IMR-90 (cell line): ENCODE data around the gene AOPEP. TPM values are rescaled to one million over a fixed set of nuclear protein-coding genes. Genes with fewer than 3 reads are reported as not detected.
A peak's percentile ranks its signal among the peaks of the same experiment; 100 is the strongest.

ENCODE experiments used
- ATAC-seq: fragments of 200-7000 bp; cut with Tn5 transposase; 2 replicates; pipeline ENCODE4 v1.9.1; 2020; ENCODE audit warnings: low read depth, mild to moderate bottlenecking, moderate library complexity
- BruUV-seq: library from RNA; stranded (reverse); fragments of 400-500 nt; replicated peaks from 2 replicates; lab custom pipeline; 2021; lab: Mats Ljungman, UMichigan
- CTCF ChIA-PET: fragments of 300-600 bp; formaldehyde crosslinking; extraction: SDS; loops from one replicate; lab custom pipeline; 2021; ENCODE audit warnings: antibody characterized with exemption; lab: Yijun Ruan, JAX
- POLR2A ChIA-PET: fragments of 300-600 bp; sonication (Branson Sonifier 250); formaldehyde crosslinking; loops from one replicate; lab custom pipeline; 2022; ENCODE audit warnings: antibody characterized with exemption; ENCODE audit not compliant: unreplicated experiment; lab: Charles Lee
- DNase-seq: peaks from one replicate; pipeline ENCODE4 v3.0.0; 2013
- H2AFZ ChIP-seq: replicated peaks from 2 replicates; pipeline ENCODE3; 2013; ENCODE audit warnings: low read length, mild to moderate bottlenecking; ENCODE audit not compliant: poor library complexity
- H2AK5ac ChIP-seq: 2 replicates; pipeline ENCODE4 v1.6.1; 2013; ENCODE audit warnings: low read depth, low read length, inconsistent platforms
- H2AK9ac ChIP-seq: replicated peaks from 2 replicates; pipeline ENCODE3; 2013; ENCODE audit warnings: mild to moderate bottlenecking, low read depth, low read length, moderate library complexity; ENCODE audit not compliant: poor library complexity
- H2BK120ac ChIP-seq: 2 replicates; pipeline ENCODE4 v1.6.1; 2013; ENCODE audit warnings: low read depth, low read length, inconsistent platforms
- H2BK15ac ChIP-seq: 3 replicates; pipeline ENCODE4 v1.6.1; 2013; ENCODE audit warnings: low read depth, low read length, inconsistent platforms
- H2BK20ac ChIP-seq: 2 replicates; pipeline ENCODE4 v1.6.1; 2013; ENCODE audit warnings: low read depth, mild to moderate bottlenecking, inconsistent platforms, low read length, moderate library complexity
- H2BK5ac ChIP-seq: 2 replicates; pipeline ENCODE4 v1.6.1; 2013; ENCODE audit warnings: mild to moderate bottlenecking, low read depth, low read length, inconsistent platforms; ENCODE audit not compliant: poor library complexity, severe bottlenecking
- H3K14ac ChIP-seq: replicated peaks from 2 replicates; pipeline ENCODE4 v1.6.1; 2013; ENCODE audit warnings: low read depth, low read length, inconsistent platforms
- H3K18ac ChIP-seq: 2 replicates; pipeline ENCODE4 v1.6.1; 2013; ENCODE audit warnings: low read depth, low read length, control low read depth
- H3K23ac ChIP-seq: 2 replicates; pipeline ENCODE4 v1.6.1; 2013; ENCODE audit warnings: low read depth, low read length, inconsistent platforms
- H3K27ac ChIP-seq: 2 replicates; pipeline ENCODE4 v1.5.1; 2013; ENCODE audit warnings: mild to moderate bottlenecking, control low read depth, low read length; ENCODE audit not compliant: insufficient read depth
- H3K27me3 ChIP-seq: 2 replicates; pipeline ENCODE4 v1.6.1; 2013; ENCODE audit warnings: low read length; ENCODE audit not compliant: control insufficient read depth, insufficient read depth
- H3K36me3 ChIP-seq: 2 replicates; pipeline ENCODE4 v1.6.1; 2013; ENCODE audit warnings: low read length, mixed read lengths; ENCODE audit not compliant: control insufficient read depth, insufficient read depth
- H3K4ac ChIP-seq: 2 replicates; pipeline ENCODE4 v1.6.1; 2013; ENCODE audit warnings: low read depth, low read length, inconsistent platforms
- H3K4me1 ChIP-seq: 2 replicates; pipeline ENCODE4 v1.6.1; 2013; ENCODE audit warnings: low read length, mixed read lengths; ENCODE audit not compliant: control insufficient read depth, insufficient read depth
- H3K4me2 ChIP-seq: 2 replicates; pipeline ENCODE4 v1.6.1; 2013; ENCODE audit warnings: low read depth, mild to moderate bottlenecking, control low read depth, low read length, moderate library complexity
- H3K4me3 ChIP-seq: 2 replicates; pipeline ENCODE4 v1.5.1; 2013; ENCODE audit warnings: low read depth, mild to moderate bottlenecking, control low read depth, low read length, moderate library complexity; ENCODE audit not compliant: insufficient read depth
- H3K56ac ChIP-seq: 2 replicates; pipeline ENCODE4 v1.6.1; 2013; ENCODE audit warnings: low read length, inconsistent platforms; ENCODE audit not compliant: insufficient read depth; ENCODE audit errors: extremely low read depth
- H3K79me1 ChIP-seq, 2 experiments: 2 replicates each; pipeline ENCODE4 v1.6.1; 2013; ENCODE audit warnings: low read length in 2 of 2, inconsistent platforms in 1 of 2, low read depth in 1 of 2
- H3K9ac ChIP-seq: 2 replicates; pipeline ENCODE4 v1.6.1; 2013; ENCODE audit warnings: low read depth, low read length, control low read depth
- H3K9me1 ChIP-seq: 2 replicates; pipeline ENCODE4 v1.6.1; 2013; ENCODE audit warnings: low read length, inconsistent platforms; ENCODE audit not compliant: insufficient read depth
- H3K9me3 ChIP-seq: 2 replicates; pipeline ENCODE4 v1.6.1; 2013; ENCODE audit warnings: low read length; ENCODE audit not compliant: control insufficient read depth, insufficient read depth
- H4K20me1 ChIP-seq: 2 replicates; pipeline ENCODE4 v1.6.1; 2013; ENCODE audit warnings: low read length, inconsistent platforms; ENCODE audit not compliant: insufficient read depth
- H4K5ac ChIP-seq: 2 replicates; pipeline ENCODE4 v1.6.1; 2013; ENCODE audit warnings: mild to moderate bottlenecking, low read depth, low read length, control low read depth
- H4K8ac ChIP-seq, 2 experiments: 2 replicates each; pipeline ENCODE4 v1.6.1; 2013; ENCODE audit warnings: low read depth in 2 of 2, low read length in 2 of 2, control low read depth in 1 of 2, inconsistent platforms in 1 of 2
- H4K91ac ChIP-seq: 2 replicates; pipeline ENCODE4 v1.6.1; 2013; ENCODE audit warnings: low read depth, low read length, inconsistent platforms; ENCODE audit not compliant: insufficient read depth
- CHD1 ChIP-seq: IDR thresholded peaks from 2 replicates; pipeline ENCODE4 v1.6.1; 2012; ENCODE audit warnings: low read depth, low read length, improper control_type of control experiment
- FOS ChIP-seq: fragments of 150-350 bp; IDR thresholded peaks from 2 replicates; pipeline ENCODE4 v1.6.1; 2016; ENCODE audit warnings: low read depth, low read length
- MAFK ChIP-seq: IDR thresholded peaks from 2 replicates; pipeline ENCODE4 v1.6.1; 2012; ENCODE audit warnings: low read depth, low read length, improper control_type of control experiment
- MAZ ChIP-seq: IDR thresholded peaks from 2 replicates; pipeline ENCODE4 v1.6.1; 2012; ENCODE audit warnings: low read depth, mild to moderate bottlenecking, low read length, improper control_type of control experiment, moderate library complexity, borderline replicate concordance
- MXI1 ChIP-seq: IDR thresholded peaks from 2 replicates; pipeline ENCODE4 v1.6.1; 2012; ENCODE audit warnings: low read depth, mild to moderate bottlenecking, low read length, moderate library complexity, borderline replicate concordance
- POLR2A ChIP-seq: IDR thresholded peaks from 2 replicates; pipeline ENCODE4 v1.6.1; 2012; ENCODE audit warnings: mild to moderate bottlenecking, low read depth, low read length
- RAD21 ChIP-seq: IDR thresholded peaks from 2 replicates; pipeline ENCODE4 v1.6.1; 2012; ENCODE audit warnings: low read length, improper control_type of control experiment
- RCOR1 ChIP-seq: IDR thresholded peaks from 2 replicates; pipeline ENCODE4 v1.6.1; 2012; ENCODE audit warnings: mild to moderate bottlenecking, low read length, improper control_type of control experiment; ENCODE audit not compliant: insufficient replicate concordance
- WGBS, 2 experiments: methylation state at CpG; one replicate each; pipeline versions ENCODE4 v1.1.5 to v1.1.7; 2013; ENCODE audit warnings: missing lambda C conversion rate in 2 of 2; ENCODE audit not compliant: insufficient read length in 1 of 2; ENCODE audit errors: extremely low coverage in 2 of 2; 5-methylcytosine and 5-hydroxymethylcytosine counted together
- dilution Hi-C: fragments of 300-500 bp; cut with HindIII; formaldehyde crosslinking; loops from one replicate; pipeline ENCODE4 v1.14.3; 2018; ENCODE audit warnings: low sequenced_read_pairs; ENCODE audit not compliant: unreplicated experiment
- in situ Hi-C: fragments of 300-500 bp; cut with MboI; formaldehyde crosslinking; loops from 3 replicates; pipeline ENCODE4 v1.14.3; 2019; ENCODE audit warnings: low sequenced_read_pairs, inconsistent platforms, mixed read lengths
- intact Hi-C: fragments of 100-400 bp; cut with micrococcal nuclease; formaldehyde crosslinking; loops from 2 replicates; pipeline ENCODE4 v1.10.0; 2022
- polyA plus RNA-seq, 3 experiments: library from polyadenylated mRNA; depleted of rRNA; stranded (reverse); fragments of >200 nt; gene quantifications; 2 replicates each; pipeline ENCODE4 v1.2.3, GENCODE V29; 2012; ENCODE audit warnings: low replicate concordance in 1 of 3
- total RNA-seq: library from RNA; depleted of rRNA; stranded (reverse); fragments of >200 nt; gene quantifications from 2 replicates; pipeline ENCODE4 v1.2.3, GENCODE V29; 2012
- TF ChIP-seq, protein P1 (sequence below): fragments of 150-350 bp; IDR thresholded peaks from 2 replicates; pipeline ENCODE4 v1.6.1; 2016; ENCODE audit warnings: low read depth, mild to moderate bottlenecking, low read length, moderate library complexity, borderline replicate concordance

Gene AOPEP
- total and polyA plus RNA-seq, 2 of the 4 experiments (the other 2 are of a cell fraction): 34.9 to 38.7 TPM

DNA sequence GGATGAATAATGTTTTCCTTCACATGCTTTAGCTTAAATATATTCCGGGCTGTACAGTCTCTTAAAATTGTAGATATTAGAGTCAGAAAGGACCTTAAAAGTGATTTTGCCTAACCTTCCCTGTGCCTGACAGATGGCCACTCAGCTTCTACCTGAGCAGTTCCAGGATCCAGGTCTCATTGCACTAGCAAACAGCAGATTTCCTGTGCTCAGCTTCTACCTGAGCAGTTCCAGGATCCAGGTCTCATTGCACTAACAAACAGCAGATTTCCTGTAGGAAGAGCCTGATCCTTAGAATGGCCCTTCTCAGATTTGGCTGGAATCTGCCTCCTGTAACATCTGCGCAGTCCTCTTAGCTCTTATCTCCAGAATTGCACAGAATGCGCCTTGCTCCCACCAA is 219.8 kb downstream of the AOPEP start:
- H2BK120ac ChIP-seq: peak overlapping the region; percentile 44
- no peaks in the 10 kb centered on the region for H3K36me3 ChIP-seq
- no peak overlapping the region for H3K56ac ChIP-seq
- in situ Hi-C loops: no loop called here
- DNase-seq (no peak), ATAC-seq (no peak)
- no peak for TF ChIP-seq RAD21
- no peak for TF ChIP-seq FOS
- no peak for TF ChIP-seq MAZ
- TF ChIP-seq POLR2A: no peak
- TF ChIP-seq CHD1: no peak
- TF ChIP-seq MXI1: no peak
- no peak for TF ChIP-seq MAFK
- TF ChIP-seq, protein P1, sequence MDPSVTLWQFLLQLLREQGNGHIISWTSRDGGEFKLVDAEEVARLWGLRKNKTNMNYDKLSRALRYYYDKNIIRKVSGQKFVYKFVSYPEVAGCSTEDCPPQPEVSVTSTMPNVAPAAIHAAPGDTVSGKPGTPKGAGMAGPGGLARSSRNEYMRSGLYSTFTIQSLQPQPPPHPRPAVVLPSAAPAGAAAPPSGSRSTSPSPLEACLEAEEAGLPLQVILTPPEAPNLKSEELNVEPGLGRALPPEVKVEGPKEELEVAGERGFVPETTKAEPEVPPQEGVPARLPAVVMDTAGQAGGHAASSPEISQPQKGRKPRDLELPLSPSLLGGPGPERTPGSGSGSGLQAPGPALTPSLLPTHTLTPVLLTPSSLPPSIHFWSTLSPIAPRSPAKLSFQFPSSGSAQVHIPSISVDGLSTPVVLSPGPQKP: no peak
- no peak for TF ChIP-seq RCOR1
- H2BK5ac ChIP-seq: peak overlapping the region; percentile 75
- peak overlapping the region; percentile 9; the same call in 1 of the 2 replicates for H3K27ac ChIP-seq
- dilution Hi-C loops: no loop called here
- H3K9me1 ChIP-seq: peaks cover 23% of the 10 kb centered on the region
- H3K4me3 ChIP-seq: no peak overlapping the region
- peak overlapping the region; percentile 5; the same call in 1 of the 2 replicates for H3K14ac ChIP-seq
- H4K8ac ChIP-seq: peak overlapping the region in 1 of 2 experiments; percentile 58; a peak in 2 of 4 replicates
- H3K4me1 ChIP-seq: peaks cover 25% of the 10 kb centered on the region
- H3K79me1 ChIP-seq: peaks cover 3 to 14% of the 10 kb centered on the region in 2 experiments; a peak in 2 of 4 replicates
- no peaks in the 10 kb centered on the region for H3K9me3 ChIP-seq
- 0 out of 2 replicates have a peak overlapping the region, but pooled peaks have one; percentile 2 for H3K23ac ChIP-seq
- H4K91ac ChIP-seq: peak overlapping the region; percentile 6; the same call in 1 of the 2 replicates
- H2AK5ac ChIP-seq: peak overlapping the region; percentile 65; the same call in 1 of the 2 replicates
- H3K4me2 ChIP-seq: no peak overlapping the region
- peak overlapping the region; percentile 63; the same call in 2 of the 3 replicates for H2BK15ac ChIP-seq
- no peaks in the 10 kb centered on the region for H4K20me1 ChIP-seq
- intact Hi-C loops: no loop called here
- no peak overlapping the region for H3K9ac ChIP-seq
- H2BK20ac ChIP-seq: peak overlapping the region; percentile 54; the same call in 1 of the 2 replicates
- ChIA-PET CTCF (interaction anchor here (0.9 to 1.1 kb wide), 2 partner anchors 77 to 78 kb away, joined by 3 to 7 read pairs; no protein-coding TSS in a partner anchor), POLR2A (no interaction called here)
- peak overlapping the region; percentile 73 for H3K18ac ChIP-seq
- no peak overlapping the region for H2AFZ ChIP-seq
- peak overlapping the region; percentile 42; the same call in 1 of the 2 replicates for H4K5ac ChIP-seq
- H2AK9ac ChIP-seq: no peak overlapping the region
- peak overlapping the region; percentile 24; the same call in 1 of the 2 replicates for H3K4ac ChIP-seq
- no peaks in the 10 kb centered on the region for H3K27me3 ChIP-seq
- no TSS peak for BruUV-seq
- 100% methylated on average over 1 of the region's 3 CpGs; no CpG with 5 or more reads in 1 of the 2 experiments for WGBS, 2 experiments
